Measurements from ENCODE around the gene OSBPL10.
"Not testable (repeated sequence)": the region's sequence is repeated elsewhere in the genome, so short reads cannot be mapped to it uniquely, and the experiment has no call there.

Gene OSBPL10

DNA sequence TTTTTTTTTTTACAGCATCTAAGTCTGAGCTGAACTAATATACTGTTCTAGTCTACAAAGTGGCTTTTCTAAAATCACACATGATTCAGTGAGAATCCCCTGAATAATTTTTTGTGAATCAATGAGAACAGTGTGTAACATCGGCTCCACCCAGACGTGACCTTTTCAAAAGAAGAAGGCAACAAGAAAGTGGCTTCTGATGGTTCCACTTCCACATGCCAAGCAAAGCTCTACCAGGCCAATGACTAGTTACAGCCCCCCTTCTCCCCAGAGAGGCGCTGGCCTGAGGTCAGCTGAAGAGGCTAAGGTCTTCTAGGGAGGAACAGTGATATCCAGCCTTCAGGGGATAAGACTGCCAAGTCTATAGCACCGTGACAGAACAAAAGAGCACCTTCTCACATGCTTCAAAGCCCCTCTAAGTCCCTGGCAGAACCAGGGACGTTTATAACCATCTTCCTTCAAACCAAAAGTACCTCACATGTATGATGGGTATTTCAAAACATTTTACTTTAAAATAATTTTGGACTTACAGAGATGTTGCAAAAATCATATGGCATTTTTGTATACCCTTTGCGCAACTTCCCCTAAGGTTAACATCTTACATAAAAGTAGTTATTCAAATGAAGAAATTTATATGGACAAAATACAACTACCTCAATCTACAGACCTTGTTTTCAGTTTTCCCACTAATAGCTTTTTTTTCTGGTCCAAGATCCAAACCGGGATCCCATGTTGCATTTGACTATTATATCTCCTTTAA lies 177.9 kb downstream of the OSBPL10 start:
- no peak for DNase-seq

DNA sequence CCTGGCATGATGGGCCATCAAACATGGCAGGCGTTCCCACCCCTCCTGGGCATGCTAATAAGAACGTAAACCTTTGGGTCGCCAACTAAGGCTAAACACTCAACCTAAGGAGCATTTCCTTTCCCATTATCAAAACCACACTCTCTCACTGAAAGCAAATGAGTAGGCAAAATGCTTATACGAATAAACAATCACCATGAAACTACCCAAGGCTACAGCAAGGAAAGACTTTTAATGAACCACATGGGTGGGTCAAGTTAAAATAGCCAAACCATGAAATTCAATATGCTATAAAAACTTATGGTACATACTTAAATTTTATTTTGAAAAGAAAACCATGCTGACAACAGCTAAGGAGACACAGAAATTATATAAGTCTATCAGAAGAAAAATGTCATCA lies 180.6 kb downstream of the OSBPL10 start:
- DNase-seq, result no peak

DNA sequence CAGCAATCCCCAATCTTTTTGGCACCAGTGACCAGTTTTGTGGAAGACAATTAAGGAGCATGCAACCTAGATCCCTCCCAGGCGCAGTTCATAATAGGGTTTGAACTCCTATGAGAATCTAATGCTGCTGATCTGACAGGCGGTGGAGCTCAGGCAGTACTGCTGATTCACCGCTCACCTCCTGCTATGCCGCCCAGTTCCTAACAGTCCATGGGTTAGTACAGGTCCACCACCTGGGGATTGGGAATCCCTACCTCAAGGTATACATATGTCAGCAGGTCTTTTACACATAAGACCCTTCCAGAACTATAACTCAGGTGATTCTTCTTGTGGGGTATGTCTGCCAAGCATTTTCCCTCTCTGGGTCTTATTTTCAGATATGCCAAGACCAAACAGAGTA lies 182.2 kb downstream of the OSBPL10 start:
- no peak for DNase-seq

DNA sequence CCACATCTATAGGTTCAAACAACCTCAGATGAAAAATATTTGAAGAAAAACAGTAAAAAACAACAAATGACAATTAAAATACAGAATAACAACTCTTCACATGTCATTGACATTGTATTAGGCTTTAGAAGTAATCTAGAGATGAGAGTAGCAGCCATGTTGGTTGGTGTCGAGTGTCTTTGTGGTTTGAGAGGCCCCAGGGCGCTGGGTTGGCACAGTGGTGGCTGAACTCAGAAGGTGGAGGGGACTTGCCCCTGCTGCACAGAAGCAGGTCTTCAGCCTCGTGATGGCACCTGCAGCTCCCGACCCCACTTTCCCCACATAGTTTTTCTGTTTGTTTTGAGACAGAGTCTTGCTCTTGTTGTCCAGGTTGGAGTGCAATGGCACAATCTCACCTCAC lies 187.2 kb downstream of the OSBPL10 start:
- no peak for DNase-seq

DNA sequence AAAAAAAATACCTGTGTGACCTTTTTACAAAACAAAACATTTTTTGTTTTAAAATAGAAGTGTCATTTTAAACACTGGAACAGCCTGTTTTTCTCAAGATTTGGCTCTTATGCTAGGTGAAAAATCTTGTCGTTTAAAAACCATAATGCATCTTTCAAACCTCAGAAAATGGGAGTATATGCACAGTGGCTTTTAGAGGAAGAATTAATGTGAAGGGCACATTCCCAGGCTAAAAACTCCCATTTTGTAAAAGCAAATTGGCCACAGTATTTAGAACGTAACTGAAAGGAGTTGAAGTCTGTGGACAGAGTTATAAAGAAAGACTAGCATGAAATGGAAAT lies 190.0 kb downstream of the OSBPL10 start:
- no peak for DNase-seq

DNA sequence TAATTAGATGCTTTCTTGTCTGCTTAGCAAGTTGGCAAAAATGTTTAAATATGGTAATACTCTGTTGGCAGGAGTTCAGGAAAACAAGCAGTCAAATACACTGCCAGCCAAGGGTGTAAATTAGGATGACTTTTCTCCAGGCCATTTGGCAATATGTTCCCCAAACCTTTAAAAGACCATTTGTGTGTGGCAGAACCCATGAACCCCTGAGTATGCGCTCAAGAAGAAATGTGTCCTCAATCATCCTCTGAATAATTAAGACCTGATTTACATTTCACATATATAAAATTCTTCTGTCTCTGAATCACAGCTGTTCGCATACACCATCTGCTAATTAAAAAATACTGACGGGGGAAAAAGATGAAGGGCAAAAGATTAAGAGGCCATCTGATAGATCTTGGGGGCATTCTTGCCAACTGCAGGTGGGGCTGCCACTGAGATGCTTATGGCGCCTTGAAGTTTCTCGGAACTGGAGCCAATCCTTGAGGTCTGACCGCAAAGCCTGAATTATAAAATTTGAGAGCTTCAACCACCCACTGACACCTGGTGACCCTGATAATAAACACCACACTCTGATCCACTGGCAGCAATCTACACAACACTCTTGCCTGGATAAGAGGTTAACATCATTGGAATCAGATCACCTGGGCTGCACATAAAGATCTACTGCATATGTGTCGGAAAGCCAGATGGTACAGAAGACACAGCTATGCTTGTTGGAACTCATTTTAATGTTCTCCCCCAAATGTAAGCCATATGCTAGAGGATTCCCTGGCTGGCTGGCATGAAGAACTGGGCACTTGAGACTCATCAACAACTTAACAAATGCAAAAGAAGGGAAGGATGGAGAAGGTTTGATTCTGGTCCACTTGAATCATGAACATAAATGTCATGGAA lies 190.6 kb downstream of the OSBPL10 start:
- no peak for DNase-seq

DNA sequence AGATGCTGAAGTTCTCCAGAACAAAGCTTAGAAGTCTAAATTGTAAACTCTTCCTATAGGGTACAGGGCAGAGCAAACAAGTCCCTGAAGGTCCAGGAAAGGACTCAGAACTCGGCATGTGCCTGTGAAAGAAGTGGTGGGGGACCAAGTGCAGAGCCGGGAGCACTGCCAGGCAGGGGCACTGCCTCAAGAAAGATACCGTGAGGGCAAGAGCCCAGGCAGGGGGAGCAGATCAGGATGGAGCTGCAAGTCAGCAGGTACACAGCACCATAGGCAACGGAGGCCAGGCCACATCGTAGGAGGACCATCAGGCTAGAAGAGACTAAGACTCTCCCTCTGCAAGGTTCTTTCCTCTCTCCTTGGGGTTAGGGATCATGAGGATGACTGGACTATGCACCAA lies 191.6 kb downstream of the OSBPL10 start:
- no peak for DNase-seq

DNA sequence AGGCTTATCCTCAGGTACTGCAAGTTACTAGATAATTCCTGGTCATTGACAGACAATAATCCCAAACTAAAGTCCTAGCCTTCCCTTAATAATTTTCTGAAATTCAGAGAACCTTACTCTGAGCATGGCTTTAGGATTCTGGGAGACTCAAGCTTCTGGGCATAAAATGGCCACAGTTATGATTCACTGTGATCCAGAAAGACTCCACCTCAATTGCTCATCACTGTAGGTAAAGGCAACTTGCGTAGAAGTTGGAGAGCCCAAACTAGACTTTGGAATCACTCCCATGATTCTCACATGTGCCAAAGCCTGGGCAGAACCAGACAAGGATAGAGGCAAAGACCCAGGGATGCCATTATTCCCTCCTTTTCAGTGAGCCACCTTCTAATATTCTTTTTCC lies 195.3 kb downstream of the OSBPL10 start:
- no peak for DNase-seq

DNA sequence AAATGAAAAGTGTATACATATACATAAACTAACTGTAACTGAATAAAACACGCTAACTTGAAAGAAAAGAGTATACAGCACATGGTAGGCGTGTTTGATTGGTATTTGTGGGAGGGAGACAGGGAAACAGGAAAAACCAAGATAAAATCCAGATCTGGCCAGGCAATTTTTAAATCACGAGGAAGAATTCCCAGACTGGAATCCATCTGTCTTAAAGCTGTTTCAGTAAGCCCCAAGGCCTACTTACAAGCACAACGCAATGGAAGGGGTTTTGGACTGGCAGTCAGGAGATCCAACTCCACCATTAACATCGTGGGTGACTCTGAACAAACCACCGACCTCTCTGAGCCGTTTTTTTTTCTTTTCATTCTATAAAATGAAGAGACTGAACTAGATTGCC lies 195.8 kb downstream of the OSBPL10 start:
- DNase-seq, result no peak

DNA sequence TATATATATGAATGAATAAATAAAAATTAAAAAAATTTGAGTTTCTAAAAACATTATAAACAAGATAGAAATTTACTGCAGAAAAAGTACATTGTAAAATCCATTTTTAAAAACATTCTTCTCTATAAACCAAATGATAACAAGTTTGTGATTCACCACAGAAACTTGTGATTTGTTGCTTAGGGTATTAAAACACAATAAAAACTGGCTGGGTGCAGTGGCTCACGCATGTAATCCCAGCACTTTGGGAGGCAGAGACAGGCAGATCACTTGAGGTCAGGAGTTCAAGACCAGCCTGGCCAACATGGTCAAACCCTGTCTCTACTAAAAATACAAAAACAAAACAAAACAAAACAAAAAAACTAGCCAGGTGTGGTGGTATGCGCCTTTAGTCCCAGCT lies 197.2 kb downstream of the OSBPL10 start:
- DNase-seq, result not testable (repeated sequence)

DNA sequence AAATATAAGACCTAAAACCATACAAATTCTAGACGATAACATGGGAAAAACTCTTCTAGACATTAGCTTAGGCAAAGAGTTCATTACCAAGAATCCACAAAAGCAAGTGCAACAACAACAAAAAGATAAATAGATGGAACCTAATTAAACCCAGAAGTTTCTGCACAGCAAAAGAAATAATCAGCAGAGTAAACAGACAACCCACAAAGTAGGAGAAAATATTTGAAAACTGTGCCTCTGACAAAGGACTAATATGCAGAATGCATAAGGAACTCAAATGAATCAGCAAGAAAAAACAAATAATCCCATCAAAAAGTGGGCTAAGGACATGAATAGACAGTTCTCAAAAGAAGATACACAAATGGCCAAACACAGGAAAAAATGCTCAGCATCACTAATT lies 198.8 kb downstream of the OSBPL10 start:
- not testable (repeated sequence) for DNase-seq

DNA sequence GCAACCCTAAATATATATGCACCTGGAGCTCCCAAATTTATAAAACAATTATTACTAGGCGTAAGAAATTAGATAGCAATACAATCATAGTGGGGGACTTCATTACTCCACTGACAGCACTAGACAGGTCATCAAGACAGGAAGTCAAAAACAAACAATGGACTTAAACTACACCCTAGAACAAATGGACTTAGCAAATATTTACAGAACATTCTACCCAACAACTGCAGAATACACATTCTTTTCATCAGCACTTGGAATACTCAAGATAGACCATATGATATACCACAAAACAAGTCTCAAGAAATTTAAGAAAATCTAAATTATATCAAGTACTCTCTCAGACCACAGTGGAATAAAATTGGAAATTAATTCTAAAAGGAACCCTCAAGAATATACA lies 201.5 kb downstream of the OSBPL10 start:
- DNase-seq, result no peak

DNA sequence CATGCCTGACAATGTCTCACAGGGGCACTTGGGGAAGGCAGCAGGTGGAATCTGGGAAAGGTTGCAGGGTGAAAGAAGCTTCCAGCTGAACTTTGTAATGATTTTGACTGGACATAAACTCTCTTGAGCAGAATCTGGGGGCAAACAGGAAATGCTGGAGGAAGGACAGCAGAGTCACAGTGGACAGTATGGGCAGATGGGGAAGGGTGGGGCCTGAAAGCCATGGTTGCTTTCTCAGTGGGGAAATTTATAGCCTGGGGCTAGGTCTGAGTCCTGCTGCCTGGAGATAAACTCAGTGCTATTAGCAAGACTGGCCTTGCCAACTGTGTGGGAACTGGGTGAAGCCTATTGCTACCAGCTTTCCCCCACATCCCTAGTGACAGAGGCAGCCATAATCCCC lies 203.2 kb downstream of the OSBPL10 start:
- DNase-seq, result no peak

DNA sequence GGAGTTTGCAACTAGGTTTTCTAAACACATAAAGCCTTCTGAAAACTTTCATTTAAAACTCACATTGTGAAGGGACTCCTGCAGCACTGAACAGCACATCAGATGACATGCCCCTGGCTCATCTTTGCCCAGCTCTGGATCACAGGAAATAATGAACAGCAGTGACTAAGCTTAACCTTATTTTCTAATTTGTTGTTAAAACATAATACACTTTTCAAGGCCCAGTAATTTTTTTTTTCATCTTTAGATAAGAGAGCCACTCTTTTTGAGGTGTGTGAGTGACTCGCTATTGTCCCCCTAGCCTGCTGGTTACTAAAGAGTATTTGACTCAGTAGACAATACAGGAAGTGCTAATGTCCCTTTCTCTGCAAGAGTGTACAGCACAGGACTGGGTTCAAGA lies 204.0 kb downstream of the OSBPL10 start:
- DNase-seq, result no peak

DNA sequence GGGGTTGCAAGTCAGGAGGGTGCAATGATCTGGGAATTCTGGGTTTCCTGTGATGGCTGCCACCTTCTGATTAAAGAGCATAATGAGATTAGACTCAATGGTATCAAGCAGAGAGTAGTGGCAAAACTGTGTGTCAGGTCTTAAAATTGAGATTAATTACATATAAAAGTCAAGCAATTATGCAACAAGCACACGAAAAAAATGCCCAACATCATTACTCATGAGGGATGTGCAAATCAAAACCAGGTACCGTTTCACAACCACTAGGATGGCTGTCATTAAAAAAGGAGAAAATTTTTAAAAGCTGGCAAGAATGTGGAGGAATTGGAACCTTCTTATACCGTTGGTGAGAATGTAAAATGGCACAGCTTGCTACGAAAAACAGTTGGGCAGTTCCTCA lies 205.0 kb downstream of the OSBPL10 start:
- no peak for DNase-seq

DNA sequence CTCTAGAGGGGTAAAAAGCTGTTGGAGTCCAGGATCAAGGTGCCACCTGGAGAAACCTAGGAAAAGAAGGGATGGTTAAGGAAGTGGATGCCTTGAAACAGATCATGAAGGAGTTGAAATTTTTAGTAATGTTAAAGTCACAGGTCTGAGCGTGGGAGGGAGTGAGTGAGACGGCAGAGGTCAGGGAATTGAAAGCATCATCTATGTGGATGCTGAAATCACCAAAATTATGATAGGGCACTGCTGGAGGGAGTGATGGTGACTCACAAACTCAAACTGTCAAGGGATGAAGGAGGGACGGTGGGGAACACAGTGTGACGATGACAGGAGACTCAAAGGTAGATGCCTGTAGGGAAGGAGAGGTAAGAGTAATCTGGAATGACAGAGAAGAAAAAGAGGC lies 205.7 kb downstream of the OSBPL10 start:
- no peak for DNase-seq

DNA sequence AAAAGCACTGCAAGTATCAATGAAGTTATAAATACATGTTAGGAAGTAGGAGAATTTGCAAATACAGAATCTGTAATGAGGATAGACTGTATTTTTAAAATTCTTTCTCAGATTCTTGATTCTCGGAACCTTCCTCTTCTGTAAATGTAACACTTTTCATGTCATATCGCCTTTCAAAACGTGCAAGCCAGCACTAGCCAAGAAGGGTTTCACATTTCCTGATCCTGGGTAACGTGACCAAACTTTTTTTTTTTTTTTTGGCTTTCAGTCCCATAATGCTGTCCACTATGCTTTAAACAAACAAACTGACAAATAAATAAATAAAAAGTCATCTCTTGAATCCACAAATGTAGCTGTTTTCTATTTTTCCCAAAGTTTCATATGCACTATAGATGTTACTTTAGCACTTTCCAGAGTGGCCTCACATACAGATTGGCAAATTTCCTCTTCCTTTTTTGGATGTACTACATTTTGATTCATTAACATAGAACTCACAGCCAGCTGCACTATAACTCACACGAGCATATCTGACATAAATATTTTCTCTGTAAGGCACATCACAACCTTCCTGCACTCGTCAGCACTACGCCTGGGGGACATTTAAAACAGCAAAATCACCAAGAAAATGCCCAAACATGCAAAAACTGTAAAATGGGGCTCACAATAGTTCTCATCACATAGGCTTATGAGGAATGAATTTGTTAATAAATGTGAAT lies 208.1 kb downstream of the OSBPL10 start:
- no peak for DNase-seq

DNA sequence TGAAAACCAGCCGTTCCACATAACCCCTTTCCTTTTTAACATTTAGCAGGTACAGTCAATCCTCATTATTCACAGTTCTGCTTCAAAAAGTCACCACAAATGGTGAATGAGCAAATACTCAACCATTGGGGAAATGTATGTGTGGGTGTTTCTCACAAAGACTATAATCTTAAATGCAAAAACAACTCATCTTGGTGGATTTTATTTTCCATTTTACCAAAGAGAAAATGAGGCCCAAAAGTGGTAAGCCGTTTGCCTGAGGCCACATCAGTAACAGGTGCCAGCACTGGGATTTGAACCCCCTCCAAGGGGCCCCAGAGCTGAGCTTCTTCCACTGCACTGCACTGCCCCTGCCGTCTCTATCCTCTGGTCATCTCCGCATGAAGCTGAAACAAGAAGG lies 208.8 kb downstream of the OSBPL10 start:
- no peak for DNase-seq

DNA sequence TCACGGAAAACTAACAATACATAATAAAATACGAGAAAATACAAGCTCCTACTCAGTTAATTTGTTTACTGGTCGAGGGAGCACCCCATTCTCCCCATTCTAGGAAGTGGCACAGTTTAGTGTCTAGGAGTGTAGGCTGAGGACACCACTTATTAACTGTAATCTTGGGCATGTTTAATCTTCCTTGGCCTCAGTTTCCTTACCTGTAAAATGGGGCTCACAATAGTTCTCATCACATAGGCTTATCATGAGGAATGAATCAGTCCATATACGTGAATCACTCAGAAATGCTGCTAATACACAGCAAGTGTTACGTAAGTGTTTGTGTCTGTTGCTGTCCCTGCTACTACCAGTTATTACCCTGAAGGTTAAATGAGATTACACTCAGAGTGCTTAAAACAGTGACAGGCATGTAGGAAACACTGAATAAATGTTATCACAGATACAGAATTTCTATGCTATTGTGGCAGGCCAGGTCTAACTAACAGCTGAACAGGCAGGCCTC lies 210.2 kb downstream of the OSBPL10 start:
- DNase-seq, result no peak

DNA sequence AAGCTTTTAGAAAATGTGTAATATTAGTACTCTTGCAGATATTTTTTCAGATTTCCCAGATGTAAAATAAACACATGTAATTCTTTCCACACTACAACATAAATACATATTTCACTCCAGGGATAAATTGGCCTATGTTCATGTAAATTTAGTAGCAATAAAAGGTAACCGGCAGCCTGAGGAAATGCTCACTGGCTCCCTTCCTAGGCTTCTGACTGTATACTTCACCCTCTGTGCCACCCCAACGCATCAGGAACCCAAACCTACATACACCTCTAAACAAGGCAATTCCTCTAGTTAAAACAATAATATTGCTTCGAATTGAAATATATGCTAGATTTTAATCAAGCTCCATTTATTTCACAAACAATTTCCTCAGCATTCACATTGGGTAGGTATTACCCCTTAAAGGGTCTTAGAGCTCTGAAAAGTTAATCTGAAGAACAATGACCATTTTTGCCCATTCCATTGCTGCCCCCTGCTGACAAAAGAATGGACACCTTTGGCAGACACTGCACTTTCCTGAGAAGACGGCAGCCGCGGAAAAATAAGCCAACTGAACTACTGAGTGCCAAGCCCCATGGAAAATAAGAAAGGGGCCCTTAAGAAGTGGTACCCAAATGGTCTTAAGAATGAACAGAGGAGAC lies 212.5 kb downstream of the OSBPL10 start:
- DNase-seq, result peak; percentile 47

DNA sequence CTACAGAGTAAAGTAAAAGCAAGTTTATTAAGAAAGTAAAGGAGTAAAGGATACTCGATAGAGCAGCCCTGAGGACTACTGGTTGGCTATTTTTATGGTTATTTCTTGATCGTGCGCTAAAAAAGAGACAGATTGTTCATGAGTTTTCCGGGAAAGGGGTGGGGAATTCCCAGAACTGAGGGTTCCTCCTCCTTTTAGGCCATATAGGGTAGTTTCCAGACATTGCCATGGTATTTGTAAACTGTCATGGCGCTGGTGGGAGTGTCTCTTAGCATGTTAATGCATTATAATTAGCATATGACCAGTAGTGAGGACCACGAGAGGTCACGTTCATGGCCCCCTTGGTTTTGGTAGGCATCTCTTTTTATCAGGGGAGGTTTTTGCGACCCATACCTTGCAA lies 213.1 kb downstream of the OSBPL10 start:
- no peak for DNase-seq

DNA sequence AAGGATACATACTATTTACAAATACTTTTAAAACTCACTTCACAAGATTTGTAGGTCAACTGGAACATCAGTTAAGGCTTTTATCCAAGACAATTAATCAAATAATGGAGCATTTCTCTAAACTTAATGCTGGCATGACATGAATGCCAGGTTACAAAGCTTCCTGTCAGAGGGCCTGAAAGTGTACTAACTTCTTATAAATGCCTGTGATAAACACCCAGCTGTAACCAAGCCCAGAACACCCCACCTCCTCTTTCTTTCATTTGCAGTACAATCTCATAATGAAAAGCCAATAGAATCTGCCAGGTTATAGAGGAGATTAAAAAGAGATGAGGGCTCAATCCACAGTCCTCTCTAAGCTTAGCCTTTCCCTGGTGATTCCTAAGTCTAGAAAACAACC lies 214.4 kb downstream of the OSBPL10 start:
- no peak for DNase-seq

DNA sequence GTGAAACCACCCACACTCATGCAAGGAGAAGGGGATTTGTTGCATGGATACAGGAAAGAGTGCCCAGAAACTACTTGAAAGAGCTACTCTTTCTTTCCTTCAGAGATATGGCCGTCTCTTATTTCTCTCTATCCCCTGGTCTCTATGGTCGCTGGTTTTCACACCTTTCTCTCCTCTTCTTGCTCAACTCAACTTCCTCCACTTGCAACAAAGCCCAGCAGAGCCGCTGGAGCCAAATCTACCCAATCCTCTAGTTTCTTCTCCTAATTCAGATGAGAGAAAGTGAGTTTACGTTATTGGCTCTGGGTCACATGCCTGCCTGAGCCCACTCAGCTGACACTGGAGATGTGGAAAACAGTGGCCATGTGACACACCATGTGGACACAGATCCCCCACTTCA lies 215.2 kb downstream of the OSBPL10 start:
- DNase-seq, result no peak

All from activated naive CD4-positive, alpha-beta T cell treated with Interleukin-2 at 50 U/mL for 16 hours (primary cell).